WERI-Rb-1 (cell line): ENCODE data around the gene GPC1.

Source experiments
- DNase-seq: peaks from one replicate; pipeline ENCODE4 v3.0.0-alpha.2; 2020
- H3K27ac ChIP-seq: fragments of 250-450 bp; sonication (Bioruptor Pico); 2 replicates; pipeline ENCODE4 v1.5.1; 2020; ENCODE audit warnings: mild to moderate bottlenecking, moderate library complexity
- H3K27me3 ChIP-seq: fragments of 250-450 bp; sonication (Bioruptor Pico); 2 replicates; pipeline ENCODE4 v1.5.1; 2021; ENCODE audit warnings: mild to moderate bottlenecking, low read depth, moderate library complexity; ENCODE audit not compliant: insufficient read depth, severe bottlenecking
- H3K36me3 ChIP-seq: fragments of 250-450 bp; sonication (Bioruptor Pico); 2 replicates; pipeline ENCODE4 v1.5.1; 2020; ENCODE audit warnings: mild to moderate bottlenecking, moderate library complexity
- H3K4me3 ChIP-seq: 2 replicates; pipeline ENCODE4 v1.5.1; 2011; ENCODE audit warnings: low read depth, mild to moderate bottlenecking, control low read depth, low read length
- H3K9me3 ChIP-seq: fragments of 250-450 bp; sonication (Bioruptor Pico); 2 replicates; pipeline ENCODE4 v1.5.1; 2021; ENCODE audit warnings: mild to moderate bottlenecking, moderate library complexity; ENCODE audit not compliant: severe bottlenecking
- CTCF ChIP-seq: IDR thresholded peaks from 2 replicates; pipeline ENCODE4 v1.5.1; 2011; ENCODE audit warnings: low read depth, mild to moderate bottlenecking, control low read depth, inconsistent platforms, low read length

Gene GPC1

GRCh38 chr2:240503375-240503774, 67.9 kb downstream of the GPC1 start:
- H3K9me3 ChIP-seq = no peaks in the 10 kb centered on the region
- TF ChIP-seq CTCF = no peak
- no peak for DNase-seq
- H3K4me3 ChIP-seq = no peak overlapping the region
- H3K27ac ChIP-seq = no peak overlapping the region
- H3K27me3 ChIP-seq = no peaks in the 10 kb centered on the region
- H3K36me3 ChIP-seq = no peaks in the 10 kb centered on the region; the same call in 1 of the 2 replicates

DNA sequence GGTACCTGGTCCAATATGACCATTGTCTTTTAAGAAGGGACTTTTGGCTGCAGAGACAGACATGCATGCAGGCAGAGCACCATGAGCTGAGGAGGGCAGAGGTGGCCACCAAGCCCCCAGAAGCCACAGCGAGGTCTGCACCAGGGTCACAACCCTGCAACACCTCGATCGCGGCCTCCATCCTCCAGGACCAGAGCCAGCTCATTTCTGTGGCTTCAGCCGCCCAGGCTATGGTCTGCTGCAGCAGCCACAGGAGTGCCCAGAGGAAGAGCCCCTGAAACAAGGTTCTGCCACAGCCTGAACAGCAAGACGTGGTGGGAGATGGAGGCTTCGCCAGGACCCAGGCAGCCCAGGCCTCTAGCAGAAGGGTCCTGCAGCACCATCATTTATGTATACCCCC, 68.4 kb downstream of the GPC1 start:
- no peaks in the 10 kb centered on the region for H3K27me3 ChIP-seq
- no peak for TF ChIP-seq CTCF
- no peaks in the 10 kb centered on the region; the same call in 1 of the 2 replicates for H3K36me3 ChIP-seq
- H3K27ac ChIP-seq = no peak overlapping the region
- H3K9me3 ChIP-seq = no peaks in the 10 kb centered on the region
- H3K4me3 ChIP-seq = no peak overlapping the region
- DNase-seq = no peak

DNA sequence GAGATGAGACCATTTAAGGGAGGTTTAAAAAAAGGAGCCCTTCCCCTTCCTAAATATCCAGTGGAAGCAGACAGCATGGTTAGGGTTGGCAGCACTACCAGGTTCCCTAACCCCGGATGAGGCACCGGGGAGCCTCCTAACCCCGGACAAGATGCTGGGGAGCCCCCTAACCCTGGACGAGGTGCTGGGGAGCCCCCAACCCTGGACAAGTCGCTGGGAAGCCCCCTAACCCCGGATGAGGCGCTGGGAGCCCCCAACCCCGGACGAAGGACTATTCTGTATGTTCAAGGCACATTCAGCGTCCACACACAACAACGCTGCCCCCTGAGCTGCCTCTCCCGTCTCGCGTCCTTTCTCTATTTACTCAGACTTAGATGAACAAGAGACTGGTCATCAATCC, 70.4 kb downstream of the GPC1 start:
- H3K27ac ChIP-seq = no peak overlapping the region
- no peaks in the 10 kb centered on the region for H3K36me3 ChIP-seq
- H3K9me3 ChIP-seq = no peaks in the 10 kb centered on the region

DNA sequence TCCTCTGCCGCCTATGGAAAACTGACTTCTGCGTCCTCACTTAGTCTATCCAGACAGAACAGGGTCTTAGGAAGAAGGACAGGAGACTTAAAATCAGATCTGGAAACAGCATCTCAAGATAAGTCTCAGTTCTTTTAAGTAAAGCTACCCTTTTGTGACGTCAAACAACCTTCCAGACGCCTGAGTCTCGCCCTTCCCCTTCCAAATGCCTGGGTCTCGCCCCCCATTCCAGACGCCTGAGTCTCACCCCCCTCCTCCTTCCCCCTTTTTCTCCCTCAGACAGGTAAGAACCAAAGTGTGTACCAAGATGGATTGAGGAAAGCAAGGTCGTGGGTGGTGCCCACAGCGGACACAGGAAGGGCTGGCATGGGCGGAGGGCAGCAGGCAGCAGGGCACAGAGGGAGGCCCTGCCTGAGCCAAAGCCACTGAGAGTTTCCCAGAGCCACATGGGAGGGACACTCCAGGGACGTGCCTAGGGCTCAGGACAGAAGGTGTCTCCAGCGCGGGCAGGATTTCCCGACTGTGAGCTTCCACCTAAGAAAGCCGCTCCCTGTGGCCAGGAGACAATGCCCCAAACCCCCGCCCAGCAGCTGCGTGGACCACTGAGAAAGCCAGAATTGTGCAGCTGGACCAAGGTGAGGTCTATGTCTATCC, 71.1 kb downstream of the GPC1 start:
- Histone ChIP-seq H3K36me3 (no peaks in the 10 kb centered on the region), H3K9me3 (no peaks in the 10 kb centered on the region), H3K4me3 (no peak overlapping the region), H3K27ac (no peak overlapping the region), H3K27me3 (no peaks in the 10 kb centered on the region)
- no peak for TF ChIP-seq CTCF
- DNase-seq = no peak

More for the DNA sequence above, 70.4 kb downstream of the GPC1 start:
- H3K27me3 ChIP-seq = no peaks in the 10 kb centered on the region
- H3K4me3 ChIP-seq = no peak overlapping the region
- DNase-seq = no peak
- TF ChIP-seq CTCF = no peak

- H3K4me3 ChIP-seq = no peak overlapping the region
- H3K27ac ChIP-seq = no peak overlapping the region
- H3K9me3 ChIP-seq = no peaks in the 10 kb centered on the region
- no peaks in the 10 kb centered on the region for H3K27me3 ChIP-seq
- no peak for TF ChIP-seq CTCF
- DNase-seq = no peak
- no peaks in the 10 kb centered on the region for H3K36me3 ChIP-seq
Measured at GRCh38 chr2:240507060-240507777, 71.8 kb downstream of the GPC1 start.
